ENCODE measurements around the gene ASTL.

GRCh38 chr2:96098900-96099590 is 39.3 kb downstream of the ASTL start:
- TF ChIP-seq, protein P1, sequence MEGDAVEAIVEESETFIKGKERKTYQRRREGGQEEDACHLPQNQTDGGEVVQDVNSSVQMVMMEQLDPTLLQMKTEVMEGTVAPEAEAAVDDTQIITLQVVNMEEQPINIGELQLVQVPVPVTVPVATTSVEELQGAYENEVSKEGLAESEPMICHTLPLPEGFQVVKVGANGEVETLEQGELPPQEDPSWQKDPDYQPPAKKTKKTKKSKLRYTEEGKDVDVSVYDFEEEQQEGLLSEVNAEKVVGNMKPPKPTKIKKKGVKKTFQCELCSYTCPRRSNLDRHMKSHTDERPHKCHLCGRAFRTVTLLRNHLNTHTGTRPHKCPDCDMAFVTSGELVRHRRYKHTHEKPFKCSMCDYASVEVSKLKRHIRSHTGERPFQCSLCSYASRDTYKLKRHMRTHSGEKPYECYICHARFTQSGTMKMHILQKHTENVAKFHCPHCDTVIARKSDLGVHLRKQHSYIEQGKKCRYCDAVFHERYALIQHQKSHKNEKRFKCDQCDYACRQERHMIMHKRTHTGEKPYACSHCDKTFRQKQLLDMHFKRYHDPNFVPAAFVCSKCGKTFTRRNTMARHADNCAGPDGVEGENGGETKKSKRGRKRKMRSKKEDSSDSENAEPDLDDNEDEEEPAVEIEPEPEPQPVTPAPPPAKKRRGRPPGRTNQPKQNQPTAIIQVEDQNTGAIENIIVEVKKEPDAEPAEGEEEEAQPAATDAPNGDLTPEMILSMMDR (conservative IDR thresholded peaks at IDR 0.05; ENCODE audit: low read length): no peak
- no peak for TF ChIP-seq EZH2phosphoT487 (IDR thresholded peaks at IDR 0.05; ENCODE audit: borderline replicate concordance, low read depth, low read length)
